Stimulated activated CD8-positive, alpha-beta memory T cell treated with anti-CD3 and anti-CD28 coated beads, Interleukin-4, amount 100 ng/mL, for 24 hours (primary cell): Measurements from ENCODE around the gene MRPL17.

Experiments used
- DNase-seq: peaks from one replicate; pipeline ENCODE4 v3.0.0-alpha.2; 2020; ENCODE audit warnings: low read depth

Gene MRPL17

GRCh38 chr11:6682591-6682935 lies 577 bp downstream of the MRPL17 start:
- DNase-seq = no peak

- no peak for DNase-seq
Measured at GRCh38 chr11:6681949-6682348, 1.2 kb downstream of the MRPL17 start.

GRCh38 chr11:6681505-6681904 lies 1.6 kb downstream of the MRPL17 start:
- no peak for DNase-seq

- no peak for DNase-seq
Measured at GRCh38 chr11:6677018-6677417, 6.1 kb downstream of the MRPL17 start.

- DNase-seq = no peak
Measured at GRCh38 chr11:6674862-6675261, 8.3 kb downstream of the MRPL17 start.

GRCh38 chr11:6674219-6674597 lies 8.9 kb downstream of the MRPL17 start:
- DNase-seq = no peak

- DNase-seq = no peak
Measured at GRCh38 chr11:6673523-6674218, 9.5 kb downstream of the MRPL17 start.

- DNase-seq = no peak
Measured at GRCh38 chr11:6671991-6672390, 11.1 kb downstream of the MRPL17 start.

GRCh38 chr11:6670202-6670830 lies 12.8 kb downstream of the MRPL17 start:
- DNase-seq = no peak

GRCh38 chr11:6667733-6668374 lies 15.3 kb downstream of the MRPL17 start:
- DNase-seq = no peak

- DNase-seq = no peak
Measured at GRCh38 chr11:6666302-6667183, 16.6 kb downstream of the MRPL17 start.

- no peak for DNase-seq
Measured at GRCh38 chr11:6664551-6664950, 18.6 kb downstream of the MRPL17 start.

GRCh38 chr11:6663794-6664469 lies 19.2 kb downstream of the MRPL17 start:
- DNase-seq = no peak

GRCh38 chr11:6660712-6661111 lies 22.4 kb downstream of the MRPL17 start:
- no peak for DNase-seq

GRCh38 chr11:6658647-6659046 lies 24.5 kb downstream of the MRPL17 start:
- no peak for DNase-seq

GRCh38 chr11:6657346-6657745 lies 25.8 kb downstream of the MRPL17 start:
- no peak for DNase-seq

GRCh38 chr11:6656936-6657335 lies 26.2 kb downstream of the MRPL17 start:
- DNase-seq = no peak

GRCh38 chr11:6656584-6656915 lies 26.6 kb downstream of the MRPL17 start:
- no peak for DNase-seq

- no peak for DNase-seq
Measured at GRCh38 chr11:6655790-6656583, 27.2 kb downstream of the MRPL17 start, which contains the start of gene DCHS1. Gene DCHS1, minus strand, starts transcription at chr11:6655809. Its CDS starts 14,196 bp downstream, at chr11:6641613.

GRCh38 chr11:6655020-6655789 lies 27.9 kb downstream of the MRPL17 start:
- DNase-seq = no peak
